OCI-M1 (cell line): ENCODE measurements around the gene PTGES3.
A peak's percentile ranks its signal among the peaks of the same experiment; 100 is the strongest.
"Not testable (repeated sequence)": the region's sequence is repeated elsewhere in the genome, so short reads cannot be mapped to it uniquely, and the experiment has no call there.

Source experiments
- DNase-seq: peaks from one replicate; lab custom pipeline; 2025; lab: John Stamatoyannopoulos, UW

The PTGES3 gene

GRCh38 chr12:56709759-56710376 lies 21.8 kb upstream of the PTGES3 start:
- DNase-seq = no peak

- not testable (repeated sequence) for DNase-seq
These were observed 16.4 kb upstream of the PTGES3 start for GRCh38 chr12:56704522-56704921.

GRCh38 chr12:56699020-56699661 lies 11.1 kb upstream of the PTGES3 start:
- DNase-seq = peak; percentile 85

DNA sequence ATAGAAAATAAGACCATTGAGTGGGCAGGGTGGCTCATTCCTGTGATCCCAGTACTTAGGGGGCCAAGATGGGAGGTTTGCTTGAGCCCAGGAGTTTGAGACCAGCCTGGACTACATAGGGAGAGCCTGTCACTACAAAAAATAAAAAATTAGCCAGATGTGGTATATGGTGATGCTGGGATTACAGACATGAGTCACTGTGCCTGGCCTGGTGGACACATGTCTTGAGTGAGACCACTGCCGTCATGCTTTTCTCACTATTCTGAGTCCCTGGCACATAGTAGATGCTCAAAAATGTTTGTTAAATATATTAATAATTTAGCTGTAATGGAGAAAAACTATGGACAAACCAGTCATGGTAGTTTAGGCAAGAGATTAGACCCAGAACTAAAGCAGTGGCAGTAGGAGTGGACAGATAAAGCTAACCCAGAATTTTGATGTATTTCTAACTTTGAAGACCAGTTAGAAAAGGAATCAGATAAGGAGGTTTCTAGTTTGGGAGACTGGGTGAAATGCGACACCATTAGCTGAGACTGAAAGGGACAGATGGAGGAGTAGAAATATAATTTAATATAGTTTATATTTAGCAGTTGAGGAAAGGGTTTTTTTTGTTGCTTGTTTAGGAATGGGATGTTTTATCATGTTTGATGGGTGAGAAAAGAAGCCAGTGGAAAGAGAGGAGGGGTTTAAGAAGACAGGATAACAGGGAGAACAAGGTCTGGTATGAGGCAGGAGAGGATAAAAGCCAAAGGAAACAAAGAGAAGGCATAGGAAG lies 7.4 kb upstream of the PTGES3 start:
- peak; percentile 77 for DNase-seq

DNA sequence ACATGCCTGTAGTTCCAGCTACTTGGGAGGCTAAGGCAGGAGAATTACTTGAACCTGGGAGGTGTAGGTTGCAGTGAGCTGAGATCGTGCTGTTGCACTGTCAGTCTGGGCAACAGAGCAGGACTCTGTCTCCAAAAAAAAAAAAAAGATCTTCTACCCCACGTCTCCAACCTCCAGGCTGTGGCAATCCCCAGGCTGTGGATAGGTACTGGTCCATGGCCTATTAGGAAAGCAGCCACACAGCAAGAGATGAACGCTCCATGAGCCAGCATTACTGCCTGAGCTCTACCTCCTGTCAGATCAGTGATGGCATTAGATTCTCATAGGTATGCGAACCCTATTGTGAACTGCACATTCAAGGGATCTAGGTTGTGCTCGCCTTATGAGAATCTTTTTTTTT lies 6.1 kb upstream of the PTGES3 start:
- DNase-seq = no peak

DNA sequence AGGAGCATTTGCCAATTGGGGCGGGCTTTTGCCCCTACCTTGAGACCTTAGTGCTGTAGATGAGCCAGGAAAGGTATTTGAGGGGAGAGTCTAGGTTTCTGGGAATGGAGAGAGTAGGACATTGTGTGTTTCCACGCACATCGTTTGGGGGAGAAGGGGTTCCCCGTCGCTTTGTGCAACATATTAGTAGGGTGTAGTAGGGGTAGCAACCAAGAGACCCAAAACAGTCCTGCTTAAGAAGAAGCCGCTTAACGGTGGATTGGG lies 694 bp upstream of the PTGES3 start:
- no peak for DNase-seq

GRCh38 chr12:56687223-56688128 lies 608 bp downstream of the PTGES3 start:
- DNase-seq = peak; percentile 64

- DNase-seq = peak; percentile 65
These were observed 3.2 kb downstream of the PTGES3 start for GRCh38 chr12:56684745-56685359.

GRCh38 chr12:56682323-56682722 lies 5.8 kb downstream of the PTGES3 start:
- DNase-seq = no peak

DNA sequence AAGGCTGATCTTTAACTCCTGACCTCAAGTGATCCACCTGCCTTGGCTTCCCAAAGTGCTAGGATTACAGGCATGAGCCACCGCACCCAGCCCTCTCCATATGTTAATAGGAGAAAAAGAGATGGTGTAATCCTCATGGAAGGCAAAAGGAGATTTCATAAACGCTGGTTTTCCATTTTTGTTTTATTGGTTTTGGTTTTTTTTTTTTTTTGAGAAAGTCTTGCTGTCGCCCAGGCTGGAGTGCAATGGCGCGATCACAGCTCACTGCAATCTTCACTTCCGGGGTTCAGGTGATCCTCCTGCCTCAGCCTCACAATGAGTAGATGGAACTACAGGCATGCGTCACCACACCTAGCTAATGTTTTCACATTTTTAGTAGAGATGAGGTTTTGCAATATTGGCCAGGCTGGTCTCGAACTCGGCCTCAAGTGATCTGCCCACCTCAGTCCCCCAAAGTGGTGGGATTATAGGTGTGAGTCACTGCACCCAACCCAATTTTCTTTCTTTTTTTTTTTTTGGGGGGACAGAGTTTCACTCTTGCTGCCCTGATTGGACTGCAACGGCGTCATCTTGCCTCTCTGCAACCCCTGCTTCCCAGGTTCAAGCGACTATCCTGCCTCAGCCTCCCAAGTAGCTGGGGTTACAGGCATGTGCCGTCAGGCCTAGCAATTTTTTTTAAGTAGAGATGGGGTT lies 8.1 kb downstream of the PTGES3 start:
- no peak for DNase-seq

- no peak for DNase-seq
These were observed 9.2 kb downstream of the PTGES3 start for GRCh38 chr12:56678852-56679251.

DNA sequence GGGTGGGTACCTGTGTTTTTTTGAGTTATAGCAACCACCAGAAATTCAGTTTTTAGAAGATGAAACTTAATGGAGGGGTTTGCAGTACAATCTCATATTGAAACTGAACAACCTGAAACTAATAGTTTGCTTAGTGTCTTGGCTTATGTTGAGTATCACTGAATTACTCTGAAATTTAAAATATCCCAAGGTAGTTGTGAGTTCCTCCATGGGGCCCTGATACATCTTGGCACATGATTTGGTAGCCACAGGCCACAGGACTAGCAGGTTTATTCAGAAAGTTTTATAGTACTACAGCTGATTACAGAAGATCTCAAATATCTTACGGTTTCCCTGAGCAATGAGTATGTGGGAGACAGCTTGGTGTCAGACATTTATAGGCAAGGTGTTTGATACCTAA lies 10.4 kb downstream of the PTGES3 start:
- DNase-seq = no peak

DNA sequence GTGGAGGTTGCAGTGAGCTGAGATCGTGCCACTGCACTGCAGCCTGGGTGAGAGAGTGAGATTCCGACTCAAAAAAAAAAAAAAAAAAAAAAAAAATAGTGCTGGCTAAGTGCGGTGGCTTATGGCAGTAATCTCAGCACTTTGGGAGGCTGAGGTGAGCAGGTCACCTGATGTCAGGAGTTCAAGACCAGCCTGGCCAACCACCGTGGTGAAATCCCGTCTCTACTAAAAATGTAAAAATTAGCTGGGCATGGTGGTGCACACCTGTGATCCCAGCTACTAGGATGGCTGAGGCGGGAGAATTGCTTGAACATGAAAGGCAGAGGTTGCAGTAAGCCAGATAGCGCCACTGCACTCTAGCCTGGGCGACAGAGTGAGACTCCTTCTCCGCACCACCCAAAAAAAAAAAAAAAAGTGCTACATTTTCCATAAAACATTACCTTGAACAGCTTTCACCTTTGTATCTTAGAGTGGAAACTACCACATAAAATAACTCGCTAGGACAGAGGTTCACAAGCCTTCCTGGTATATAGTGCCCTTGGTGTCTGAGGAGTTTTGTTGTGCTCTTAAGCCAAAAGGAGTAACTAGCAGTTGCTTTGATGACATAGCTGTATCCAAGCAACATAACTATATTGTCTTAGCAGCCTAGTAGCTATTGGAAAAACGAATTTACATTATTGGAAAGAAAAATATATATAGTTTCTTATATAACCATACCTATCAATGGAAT lies 11.1 kb downstream of the PTGES3 start:
- no peak for DNase-seq

GRCh38 chr12:56671608-56672007 lies 16.5 kb downstream of the PTGES3 start:
- no peak for DNase-seq

DNA sequence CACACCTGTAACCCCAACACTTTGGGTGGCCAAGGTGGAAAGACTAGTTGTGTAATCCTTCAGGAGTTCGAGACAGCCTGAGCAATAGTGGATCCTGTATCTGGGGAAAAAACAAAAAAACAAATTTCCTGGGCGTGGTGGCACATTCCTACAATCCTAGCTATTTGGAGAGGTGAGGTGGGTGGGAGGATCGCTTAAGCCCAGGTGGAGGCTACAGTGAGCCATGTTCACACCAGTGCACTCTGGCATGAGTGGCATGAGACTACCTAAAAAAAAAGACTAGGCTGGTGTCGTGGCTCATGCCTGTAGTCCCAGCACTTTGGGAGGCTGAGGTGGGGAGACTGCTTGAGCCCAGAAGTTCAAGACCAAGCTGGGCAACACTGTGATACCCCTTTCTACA lies 17.2 kb downstream of the PTGES3 start:
- DNase-seq = no peak

DNA sequence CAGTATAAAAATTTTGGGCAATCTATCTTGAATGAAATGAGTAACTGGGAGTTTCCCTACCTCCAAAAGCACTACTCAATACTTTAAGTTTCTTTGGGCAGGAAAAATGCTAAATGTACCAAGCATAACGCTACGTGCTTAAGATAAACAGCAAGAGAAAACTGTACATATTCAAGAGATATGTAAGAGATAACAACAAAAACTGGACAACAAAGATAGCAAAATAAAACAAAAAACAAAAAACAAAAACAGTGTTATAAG lies 20.0 kb downstream of the PTGES3 start:
- DNase-seq = no peak

DNA sequence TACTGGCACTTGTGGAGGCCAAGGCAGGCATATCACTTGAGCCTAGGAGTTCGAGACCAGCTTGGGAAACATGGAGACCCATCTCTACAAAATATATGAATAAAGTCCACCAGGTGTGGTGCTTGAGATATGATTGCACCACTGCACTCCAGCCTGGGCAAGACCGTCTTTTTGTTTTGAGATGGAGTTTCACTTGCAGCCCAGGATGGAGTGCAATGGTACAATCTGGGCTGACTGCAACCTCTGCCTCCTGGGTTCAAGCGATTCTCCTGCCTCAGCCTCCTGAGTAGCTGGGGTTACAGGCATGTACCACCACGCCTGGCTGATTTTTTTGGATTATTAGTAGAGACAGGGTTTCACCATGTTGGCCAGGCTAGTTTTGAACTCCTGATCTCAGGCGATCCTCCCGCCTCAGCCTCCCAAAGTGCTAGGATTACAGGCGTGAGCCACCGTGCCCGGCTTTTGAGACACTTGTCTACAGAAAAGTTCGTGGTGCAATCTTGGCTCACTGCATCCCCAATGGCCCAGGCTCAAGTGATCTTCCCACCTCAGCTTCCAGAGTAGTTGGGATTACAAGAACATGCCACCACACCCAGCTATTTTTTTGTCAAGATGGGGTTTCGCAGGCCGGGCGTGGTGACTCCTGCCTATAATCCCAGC lies 26.0 kb downstream of the PTGES3 start:
- no peak for DNase-seq

- DNase-seq = no peak
These were observed 26.5 kb downstream of the PTGES3 start for GRCh38 chr12:56661560-56661959.

GRCh38 chr12:56658921-56659320 lies 29.2 kb downstream of the PTGES3 start:
- peak; percentile 39 for DNase-seq
